HG02943 (cell line): ENCODE measurements around the gene PLEKHH3.
"Not testable (repeated sequence)": the region's sequence is repeated elsewhere in the genome, so short reads cannot be mapped to it uniquely, and the experiment has no call there.

Experiments
- ATAC-seq: cut with Tn5 transposase; IDR thresholded peaks from one replicate; pipeline ENCODE4 v1.9.1; 2021; ENCODE audit warnings: mild to moderate bottlenecking, low read depth, moderate library complexity; ENCODE audit not compliant: unreplicated experiment

Gene PLEKHH3

DNA sequence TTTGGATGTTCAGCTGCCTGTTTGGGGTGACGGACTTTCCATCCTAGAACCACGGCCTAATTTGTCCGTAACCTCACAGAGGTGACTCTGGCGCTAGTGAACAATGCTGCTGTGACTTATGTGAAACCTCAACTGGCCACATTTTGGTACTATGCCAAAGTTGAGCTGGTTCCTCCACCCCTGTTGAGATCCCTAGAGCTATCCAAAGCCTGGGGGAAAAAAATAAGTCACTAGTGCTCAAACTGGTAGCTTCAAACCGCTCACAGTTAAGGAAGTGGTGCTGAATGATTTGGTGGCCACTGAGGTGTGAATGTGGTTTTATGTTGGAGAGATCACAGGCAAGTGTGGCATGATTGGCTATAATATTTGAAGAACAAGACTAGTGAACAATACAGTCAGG is 29.0 kb downstream of the PLEKHH3 start:
- no peak for ATAC-seq

DNA sequence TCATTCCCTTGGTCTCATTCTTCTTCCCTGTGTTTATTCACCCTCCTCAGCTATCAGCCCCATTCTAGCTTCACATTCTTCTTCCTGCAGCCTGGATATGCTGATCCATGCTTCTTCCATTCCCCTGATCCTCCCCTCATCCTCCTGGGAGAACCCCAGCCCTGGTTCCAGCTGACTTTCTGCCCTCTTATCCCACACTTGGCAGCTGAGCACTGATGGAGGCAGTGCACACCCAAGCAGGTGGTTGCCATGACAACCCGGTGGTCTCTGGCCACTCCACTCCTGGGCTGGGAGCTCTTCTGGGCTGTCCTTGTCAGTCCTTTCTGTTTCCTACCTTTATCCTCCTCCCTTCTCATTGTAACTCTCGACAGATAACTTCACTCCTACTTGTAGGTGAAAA is 34.5 kb downstream of the PLEKHH3 start:
- no peak for ATAC-seq

GRCh38 chr17:42640121-42640520 is 36.7 kb downstream of the PLEKHH3 start:
- ATAC-seq = no peak

DNA sequence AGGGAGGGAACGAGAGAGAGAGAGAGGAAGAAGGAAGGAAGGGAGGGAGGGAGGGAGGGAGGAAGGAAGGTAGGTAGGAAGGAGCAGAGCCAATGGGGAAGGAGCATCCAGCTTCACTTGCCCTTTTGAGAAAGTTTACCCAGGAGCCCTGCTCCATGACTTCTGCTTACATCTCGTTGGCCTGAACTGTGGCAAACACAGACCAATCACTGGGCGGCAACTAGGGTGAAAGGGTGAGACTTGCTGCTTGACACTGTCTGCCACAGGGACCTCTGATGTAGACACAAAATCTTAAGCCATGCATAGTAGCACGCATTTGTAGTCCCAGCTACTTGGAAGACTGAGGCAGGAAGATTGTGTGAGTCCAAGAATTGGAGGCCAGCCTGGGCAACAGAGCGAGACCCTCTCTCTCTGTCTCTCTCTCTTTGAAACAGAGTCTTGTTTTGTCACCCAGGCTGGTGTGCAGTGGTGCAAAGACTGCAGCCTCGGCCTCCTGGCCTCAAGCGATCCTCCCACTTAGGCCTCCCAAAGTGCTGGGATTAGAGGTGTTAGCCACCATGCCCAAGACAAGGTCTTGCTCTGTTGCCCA is 37.2 kb downstream of the PLEKHH3 start:
- ATAC-seq = no peak

DNA sequence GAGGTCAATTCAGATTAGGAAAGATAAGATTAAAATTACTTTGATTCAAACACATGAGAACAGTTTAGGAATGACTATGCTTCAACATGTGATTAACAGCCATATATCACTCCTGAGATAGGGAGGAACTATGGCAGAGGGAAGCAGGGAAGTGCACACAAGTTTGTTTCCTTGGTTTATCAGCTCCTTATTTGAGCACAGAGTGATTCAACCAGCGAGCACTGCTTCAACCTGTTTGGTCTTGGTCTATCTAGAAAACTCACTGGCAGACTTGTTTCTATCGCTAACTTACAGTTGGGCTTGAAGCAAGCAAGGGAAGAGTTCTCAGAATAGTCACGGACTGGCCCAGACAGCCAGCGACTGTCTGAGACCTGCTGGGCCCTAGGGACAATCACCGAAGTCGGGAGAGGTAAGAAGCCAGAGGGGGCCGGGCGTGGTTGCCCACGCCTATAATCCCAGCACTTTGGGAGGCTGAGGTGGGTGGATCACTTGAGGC is 43.8 kb downstream of the PLEKHH3 start:
- ATAC-seq = no peak

- no peak for ATAC-seq
Measured at GRCh38 chr17:42629411-42630009, 47.3 kb downstream of the PLEKHH3 start.

DNA sequence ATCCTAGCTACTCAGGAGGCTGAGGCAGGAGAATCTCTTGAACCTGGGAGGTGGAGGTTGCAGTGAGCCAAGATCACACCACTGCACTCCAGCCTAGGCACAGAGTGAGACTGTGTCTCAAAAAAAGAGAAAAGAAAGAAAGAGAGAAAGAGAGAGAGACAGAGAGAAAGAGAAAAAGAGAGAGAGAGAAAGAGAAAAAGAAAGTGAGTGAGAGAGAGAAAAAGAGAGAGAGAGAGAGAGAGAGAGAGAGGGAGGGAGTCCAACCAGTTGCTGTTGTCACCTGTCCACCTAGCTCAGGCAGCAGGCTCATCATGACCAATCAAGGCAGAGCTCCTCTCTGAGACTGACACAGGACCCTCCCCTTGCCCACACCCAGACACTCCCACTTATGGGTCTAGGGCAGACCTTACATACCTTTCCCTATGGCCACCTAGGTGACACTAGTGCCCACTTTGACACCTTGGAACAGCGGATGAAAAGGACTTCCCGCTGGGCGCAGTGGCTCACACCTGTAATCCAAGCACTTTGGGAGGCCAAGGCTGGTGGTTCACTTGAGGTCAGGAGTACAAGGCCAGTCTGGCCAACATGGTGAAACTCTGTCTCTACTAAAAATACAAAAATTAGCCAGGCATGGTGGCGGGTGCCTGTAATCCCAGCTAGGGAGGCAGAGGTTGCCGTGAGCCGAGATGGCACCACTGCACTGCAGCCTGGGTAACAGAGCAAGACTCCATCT is 49.6 kb downstream of the PLEKHH3 start:
- ATAC-seq = not testable (repeated sequence)

DNA sequence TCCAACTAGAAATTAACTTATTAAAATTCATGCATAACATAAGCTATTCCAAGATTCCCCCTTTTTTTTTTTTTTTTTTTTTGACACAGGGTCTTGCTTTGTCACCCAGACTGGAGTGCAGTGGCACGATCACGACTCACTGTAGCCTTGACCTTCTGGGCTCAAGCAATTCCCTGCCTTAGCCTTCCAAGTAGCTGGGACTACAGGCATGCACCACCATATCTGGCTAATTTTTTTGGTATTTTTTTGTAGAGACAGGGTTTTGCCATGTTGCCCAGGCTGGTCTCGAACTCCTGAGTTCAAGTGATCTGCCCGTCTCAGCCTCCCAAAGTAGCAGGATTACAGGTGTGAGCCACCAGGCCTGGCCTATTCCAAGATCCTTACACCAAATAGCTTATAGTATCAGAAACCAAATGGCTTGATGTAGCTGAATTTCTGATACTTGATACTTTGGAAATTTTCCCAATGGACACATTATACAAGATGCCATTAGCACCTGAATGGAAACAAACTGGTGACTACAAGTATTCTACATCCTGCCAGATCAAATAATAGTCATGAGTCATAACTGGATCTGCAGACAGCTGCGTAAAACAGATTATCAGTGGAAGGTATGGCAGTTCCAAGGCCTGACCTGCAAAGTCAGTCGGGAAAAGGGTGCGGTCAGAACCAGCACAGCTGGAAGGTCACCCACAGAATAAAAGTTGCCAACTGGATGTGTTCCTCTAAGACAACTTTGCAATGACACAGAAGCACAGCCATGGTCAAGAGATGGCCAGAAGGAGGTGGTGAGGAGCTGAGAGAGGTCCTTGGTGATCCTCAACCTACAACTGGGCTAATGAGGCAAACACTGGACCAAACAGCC is 52.8 kb downstream of the PLEKHH3 start:
- ATAC-seq = no peak

- ATAC-seq = no peak
Measured at GRCh38 chr17:42623271-42623670, 53.5 kb downstream of the PLEKHH3 start.

GRCh38 chr17:42621987-42622386 is 54.8 kb downstream of the PLEKHH3 start:
- not testable (repeated sequence) for ATAC-seq

- ATAC-seq = peak; percentile 70
Measured at GRCh38 chr17:42618442-42619150, 58.2 kb downstream of the PLEKHH3 start.

GRCh38 chr17:42617956-42618431 is 58.8 kb downstream of the PLEKHH3 start:
- ATAC-seq = peak; percentile 29
